Neural progenitor cell (in vitro differentiated cells): Measurements from ENCODE around the gene FLT3LG. TPM values are rescaled to one million over a fixed set of nuclear protein-coding genes. Genes with fewer than 3 reads are reported as not detected.

ENCODE experiments used
- DNase-seq: peaks from one replicate; pipeline ENCODE4 v3.0.0-alpha.2; 2016; ENCODE audit warnings: low spot score
- H2AFZ ChIP-seq: fragments of 200-600 bp; sonication (generic); replicated peaks from 2 replicates; pipeline ENCODE4 v1.6.1; 2016; ENCODE audit warnings: antibody characterized with exemption
- H3F3A ChIP-seq: fragments of 200-600 bp; sonication (generic); 2 replicates; pipeline ENCODE4 v1.6.1; 2016; ENCODE audit warnings: antibody characterized with exemption, low read depth
- H3K27ac ChIP-seq: fragments of 200-600 bp; sonication (generic); 2 replicates; pipeline ENCODE4 v1.5.1; 2016; ENCODE audit warnings: mild to moderate bottlenecking
- H3K27me3 ChIP-seq: fragments of 200-600 bp; sonication (generic); 2 replicates; pipeline ENCODE4 v1.6.1; 2016; ENCODE audit warnings: mild to moderate bottlenecking, moderate library complexity
- H3K36me3 ChIP-seq: fragments of 200-600 bp; sonication (generic); 2 replicates; pipeline ENCODE4 v1.5.1; 2016
- H3K4me1 ChIP-seq: fragments of 200-600 bp; sonication (generic); 2 replicates; pipeline ENCODE4 v1.6.1; 2016; ENCODE audit warnings: mixed run types
- H3K4me2 ChIP-seq: fragments of 200-600 bp; sonication (generic); 2 replicates; pipeline ENCODE4 v1.6.1; 2016
- H3K4me3 ChIP-seq: fragments of 200-600 bp; sonication (generic); 2 replicates; pipeline ENCODE4 v1.5.1; 2016
- H3K79me2 ChIP-seq: fragments of 200-600 bp; sonication (generic); 2 replicates; pipeline ENCODE4 v1.6.1; 2016; ENCODE audit warnings: low read depth
- H3K9ac ChIP-seq: fragments of 200-600 bp; sonication (generic); 2 replicates; pipeline ENCODE4 v1.6.1; 2016
- H3K9me3 ChIP-seq: fragments of 200-600 bp; sonication (generic); 2 replicates; pipeline ENCODE4 v1.5.1; 2016; ENCODE audit warnings: low read depth
- H4K20me1 ChIP-seq: fragments of 200-600 bp; sonication (generic); 2 replicates; pipeline ENCODE4 v1.6.1; 2016; ENCODE audit warnings: low read depth
- H3K27ac Mint-ChIP-seq: 3 replicates; pipeline ENCODE4 v1.8.0; 2021; ENCODE audit warnings: mixed read lengths
- H3K27me3 Mint-ChIP-seq: 2 replicates; pipeline ENCODE4 v1.8.0; 2022; ENCODE audit warnings: low read depth, mild to moderate bottlenecking, inconsistent platforms, moderate library complexity, mixed read lengths; ENCODE audit not compliant: insufficient read depth
- H3K36me3 Mint-ChIP-seq: 3 replicates; pipeline ENCODE4 v1.8.0; 2021; ENCODE audit warnings: mixed read lengths
- H3K4me1 Mint-ChIP-seq: 3 replicates; pipeline ENCODE4 v1.8.0; 2021; ENCODE audit warnings: mixed read lengths
- H3K4me3 Mint-ChIP-seq: 3 replicates; pipeline ENCODE4 v1.8.0; 2021; ENCODE audit warnings: mild to moderate bottlenecking, moderate library complexity, mixed read lengths
- H3K9me3 Mint-ChIP-seq: 3 replicates; pipeline ENCODE4 v1.8.0; 2020; ENCODE audit warnings: mixed read lengths
- EZH2 ChIP-seq: fragments of 200-600 bp; sonication (generic); IDR thresholded peaks from 2 replicates; pipeline ENCODE4 v1.6.1; 2017; ENCODE audit warnings: antibody characterized with exemption, mild to moderate bottlenecking, moderate library complexity
- EZH2phosphoT487 ChIP-seq: fragments of 200-600 bp; sonication (generic); IDR thresholded peaks from 2 replicates; pipeline ENCODE4 v1.6.1; 2017; ENCODE audit warnings: antibody characterized with exemption
- total RNA-seq: library from RNA; depleted of rRNA; stranded (reverse); fragments of >200 nt; gene quantifications from 2 replicates; pipeline ENCODE4 v1.2.3, GENCODE V29; 2015; ENCODE audit warnings: low replicate concordance
- TF ChIP-seq, protein P1 (sequence below): fragments of 200-600 bp; sonication (generic); IDR thresholded peaks from 2 replicates; pipeline ENCODE4 v1.5.1; 2017; ENCODE audit warnings: antibody characterized with exemption, mild to moderate bottlenecking

Gene FLT3LG
- total RNA-seq, 1 donor from 2014 or later, result 0.24 TPM

DNA sequence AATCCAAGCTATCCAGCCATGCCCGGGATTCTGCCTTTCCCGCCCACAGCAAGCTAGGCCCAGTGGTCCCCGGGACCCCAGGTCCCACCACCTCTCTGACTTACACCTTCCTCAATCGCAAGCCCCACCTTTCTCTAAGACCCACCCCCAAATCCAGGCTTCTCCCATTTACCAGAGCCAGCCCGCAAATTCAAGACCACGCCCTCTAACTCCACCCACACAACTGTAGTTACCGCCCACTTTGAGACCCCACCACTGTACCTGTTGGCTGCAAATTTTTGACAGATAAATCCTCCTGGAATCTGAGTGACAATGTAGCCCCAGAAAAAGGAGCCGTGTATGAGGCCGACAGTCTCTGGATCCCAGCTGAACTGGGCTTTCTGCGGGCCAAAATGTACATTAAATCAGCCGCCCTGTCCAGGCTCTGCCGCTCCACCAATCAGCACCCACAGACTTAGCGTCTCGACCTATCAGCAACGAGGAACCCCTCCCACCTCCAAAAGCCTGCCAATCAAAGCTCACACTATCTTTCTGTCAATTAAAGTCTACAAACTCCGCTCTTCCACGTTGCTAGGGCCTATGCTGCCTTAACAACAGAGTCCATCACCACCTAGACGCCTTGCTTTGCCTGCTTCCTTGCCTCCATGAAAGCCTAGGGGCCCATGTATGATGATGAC is 39.0 kb upstream of the FLT3LG start:
- no peak overlapping the region for H3K4me2 ChIP-seq
- no peak overlapping the region for H3K27ac ChIP-seq
- Mint-ChIP-seq H3K36me3 (peaks cover 2% of the 10 kb centered on the region), H3K4me1 (peaks cover 19% of the 10 kb centered on the region), H3K27ac (peak overlapping the region; percentile 23), H3K9me3 (peaks cover 9% of the 10 kb centered on the region), H3K4me3 (peak overlapping the region; percentile 60), H3K27me3 (peaks cover 74% of the 10 kb centered on the region)
- H3K9ac ChIP-seq, result no peak overlapping the region
- H3K36me3 ChIP-seq, result no peaks in the 10 kb centered on the region
- no peaks in the 10 kb centered on the region for H3K9me3 ChIP-seq
- H3K79me2 ChIP-seq, result no peaks in the 10 kb centered on the region
- DNase-seq, result no peak
- TF ChIP-seq EZH2, result no peak
- no peak for TF ChIP-seq EZH2phosphoT487
- TF ChIP-seq, protein P1, sequence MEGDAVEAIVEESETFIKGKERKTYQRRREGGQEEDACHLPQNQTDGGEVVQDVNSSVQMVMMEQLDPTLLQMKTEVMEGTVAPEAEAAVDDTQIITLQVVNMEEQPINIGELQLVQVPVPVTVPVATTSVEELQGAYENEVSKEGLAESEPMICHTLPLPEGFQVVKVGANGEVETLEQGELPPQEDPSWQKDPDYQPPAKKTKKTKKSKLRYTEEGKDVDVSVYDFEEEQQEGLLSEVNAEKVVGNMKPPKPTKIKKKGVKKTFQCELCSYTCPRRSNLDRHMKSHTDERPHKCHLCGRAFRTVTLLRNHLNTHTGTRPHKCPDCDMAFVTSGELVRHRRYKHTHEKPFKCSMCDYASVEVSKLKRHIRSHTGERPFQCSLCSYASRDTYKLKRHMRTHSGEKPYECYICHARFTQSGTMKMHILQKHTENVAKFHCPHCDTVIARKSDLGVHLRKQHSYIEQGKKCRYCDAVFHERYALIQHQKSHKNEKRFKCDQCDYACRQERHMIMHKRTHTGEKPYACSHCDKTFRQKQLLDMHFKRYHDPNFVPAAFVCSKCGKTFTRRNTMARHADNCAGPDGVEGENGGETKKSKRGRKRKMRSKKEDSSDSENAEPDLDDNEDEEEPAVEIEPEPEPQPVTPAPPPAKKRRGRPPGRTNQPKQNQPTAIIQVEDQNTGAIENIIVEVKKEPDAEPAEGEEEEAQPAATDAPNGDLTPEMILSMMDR, result no peak
- no peak overlapping the region for H3K4me3 ChIP-seq
- H3K27me3 ChIP-seq, result peaks cover 96% of the 10 kb centered on the region
- no peak overlapping the region for H2AFZ ChIP-seq
- H4K20me1 ChIP-seq, result no peaks in the 10 kb centered on the region
- peaks cover 12% of the 10 kb centered on the region for H3K4me1 ChIP-seq
- peaks cover 43% of the 10 kb centered on the region for H3F3A ChIP-seq

DNA sequence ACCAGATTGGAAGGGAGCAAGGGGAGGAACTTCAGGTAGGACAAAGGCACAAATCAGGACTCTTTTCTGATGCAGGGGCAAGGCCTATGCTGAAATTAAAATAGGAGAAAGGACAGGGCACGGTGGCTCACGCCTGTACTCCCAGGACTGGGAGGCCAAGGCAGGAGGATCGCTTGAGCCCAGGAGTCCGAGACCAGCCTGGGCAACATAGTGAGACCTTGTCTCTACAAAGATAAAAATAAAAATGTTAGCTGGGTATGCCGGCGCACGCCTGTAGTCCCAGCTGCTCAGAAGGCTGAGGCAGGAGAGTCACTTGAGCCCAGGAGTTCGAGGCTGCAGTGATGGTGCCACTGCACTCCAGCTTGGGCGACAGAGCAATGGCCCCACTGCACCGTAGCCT is 38.3 kb upstream of the FLT3LG start:
- H3K4me1 Mint-ChIP-seq, result peaks cover 17% of the 10 kb centered on the region
- DNase-seq, result no peak
- Histone ChIP-seq H3K9me3 (no peaks in the 10 kb centered on the region), H4K20me1 (peaks cover 5% of the 10 kb centered on the region), H3K9ac (no peak overlapping the region), H3K27me3 (peaks cover 99% of the 10 kb centered on the region), H3K27ac (no peak overlapping the region), H3F3A (peaks cover 41% of the 10 kb centered on the region), H3K4me2 (no peak overlapping the region), H3K36me3 (no peaks in the 10 kb centered on the region), H2AFZ (no peak overlapping the region), H3K79me2 (no peaks in the 10 kb centered on the region), H3K4me3 (no peak overlapping the region), H3K4me1 (peaks cover 9% of the 10 kb centered on the region)
- no peak for TF ChIP-seq EZH2
- TF ChIP-seq EZH2phosphoT487, result no peak
- TF ChIP-seq, protein P1, result no peak
- peak overlapping the region; percentile 58 for H3K4me3 Mint-ChIP-seq
- peaks cover 6% of the 10 kb centered on the region for H3K9me3 Mint-ChIP-seq
- peaks cover 76% of the 10 kb centered on the region for H3K27me3 Mint-ChIP-seq
- peak overlapping the region; percentile 23 for H3K27ac Mint-ChIP-seq
- peaks cover 2% of the 10 kb centered on the region for H3K36me3 Mint-ChIP-seq

DNA sequence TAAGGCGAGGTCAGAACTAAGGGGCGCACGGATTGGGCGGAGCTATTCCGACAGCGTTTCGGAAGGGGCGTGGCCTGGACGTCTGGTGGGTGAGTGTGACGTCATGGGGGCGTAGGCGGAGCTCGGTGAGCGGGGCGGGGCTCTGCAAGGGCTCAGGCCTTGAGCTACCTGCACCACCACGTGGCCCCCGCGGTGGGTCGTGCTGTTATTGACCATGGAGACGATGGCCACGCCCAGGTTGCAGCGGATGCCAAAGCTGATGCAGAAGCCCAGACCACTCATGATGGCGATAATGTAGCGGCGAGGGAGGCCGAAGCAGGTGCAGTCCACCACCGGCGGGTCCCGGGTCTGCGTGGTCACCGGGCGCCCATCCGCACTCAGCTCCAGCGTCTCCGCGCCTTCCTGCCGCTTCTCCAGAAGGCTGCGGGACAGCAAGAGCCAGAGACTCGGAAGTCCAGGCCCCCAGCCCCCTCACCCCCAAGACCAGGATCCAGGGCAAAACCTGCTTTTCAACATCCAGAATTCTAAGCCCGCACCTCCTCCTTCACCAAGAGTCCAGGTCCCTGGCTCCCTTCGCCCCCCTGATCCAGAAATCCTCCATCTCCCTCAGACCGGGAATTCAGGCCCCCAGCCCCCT is 37.5 kb upstream of the FLT3LG start:
- H3K9me3 ChIP-seq, result no peaks in the 10 kb centered on the region
- peaks cover 100% of the 10 kb centered on the region for H3K27me3 ChIP-seq
- no peak overlapping the region for H3K4me3 ChIP-seq
- TF ChIP-seq, protein P1, result no peak
- TF ChIP-seq EZH2phosphoT487 (peak; percentile 25), EZH2 (peak; percentile 17)
- peaks cover 6% of the 10 kb centered on the region for H4K20me1 ChIP-seq
- H3K4me2 ChIP-seq, result no peak overlapping the region
- no peak overlapping the region for H3K27ac Mint-ChIP-seq
- no peak overlapping the region for H2AFZ ChIP-seq
- H3K79me2 ChIP-seq, result no peaks in the 10 kb centered on the region
- peaks cover 18% of the 10 kb centered on the region for H3K4me1 Mint-ChIP-seq
- H3K4me3 Mint-ChIP-seq, result peak overlapping the region; percentile 58
- H3K36me3 ChIP-seq, result no peaks in the 10 kb centered on the region
- peaks cover 44% of the 10 kb centered on the region for H3F3A ChIP-seq
- no peak overlapping the region for H3K9ac ChIP-seq
- DNase-seq, result peak; percentile 91
- no peak overlapping the region for H3K27ac ChIP-seq
- H3K27me3 Mint-ChIP-seq, result peaks cover 76% of the 10 kb centered on the region
- peaks cover 2% of the 10 kb centered on the region for H3K36me3 Mint-ChIP-seq
- H3K4me1 ChIP-seq, result peaks cover 9% of the 10 kb centered on the region
- peaks cover 5% of the 10 kb centered on the region for H3K9me3 Mint-ChIP-seq
